Esophagus (tissue), 2 donors: Measurements from ENCODE around the gene TBCA. TPM values are rescaled to one million over a fixed set of nuclear protein-coding genes. Genes with fewer than 3 reads are reported as not detected.

Experiments
- H3K27ac ChIP-seq, 2 donors: one replicate each; pipeline ENCODE4 v1.5.1; 2013; ENCODE audit warnings: low read depth in 2 of 2, mild to moderate bottlenecking in 2 of 2, inconsistent platforms in 1 of 2, low read length in 1 of 2, moderate library complexity in 1 of 2
- H3K27me3 ChIP-seq, 2 donors: one replicate each; pipeline ENCODE4 v1.6.1; 2013; ENCODE audit warnings: low read length in 2 of 2, control low read depth in 1 of 2, mild to moderate bottlenecking in 1 of 2; ENCODE audit not compliant: insufficient read depth in 2 of 2, control insufficient read depth in 1 of 2
- H3K36me3 ChIP-seq, 2 donors: one replicate each; pipeline ENCODE4 v1.6.1; 2013; ENCODE audit warnings: low read length in 1 of 2; ENCODE audit not compliant: control insufficient read depth in 2 of 2, insufficient read depth in 2 of 2
- H3K4me1 ChIP-seq, 2 donors: one replicate each; pipeline ENCODE4 v1.6.1; 2013; ENCODE audit warnings: low read length in 1 of 2; ENCODE audit not compliant: control insufficient read depth in 2 of 2, insufficient read depth in 2 of 2
- H3K4me3 ChIP-seq, 2 donors: one replicate each; pipeline ENCODE4 v1.5.1; 2013; ENCODE audit warnings: low read length in 2 of 2, mild to moderate bottlenecking in 2 of 2, low read depth in 1 of 2, moderate library complexity in 1 of 2
- H3K9me3 ChIP-seq, 2 donors: one replicate each; pipeline ENCODE4 v1.6.1; 2013; ENCODE audit warnings: mild to moderate bottlenecking in 2 of 2, low read depth in 1 of 2, low read length in 1 of 2, moderate library complexity in 1 of 2; ENCODE audit not compliant: control insufficient read depth in 2 of 2, insufficient read depth in 1 of 2
- WGBS, 2 donors: extraction: QIAGEN DNeasy Blood & Tissue Kit; methylation state at CpG; one replicate each; pipeline ENCODE4 v1.1.7; 2013; 5-methylcytosine and 5-hydroxymethylcytosine counted together
- polyA plus RNA-seq, 2 donors: library from polyadenylated mRNA; stranded (reverse); fragments of 200-250 nt; gene quantifications; one replicate each; pipeline ENCODE4 v1.2.3, GENCODE V29; 2013
- donor health status: healthy with polysubstance abuse.
- donor health status: Bipolar disorder and iron deficiency.

The TBCA gene
- polyA plus RNA-seq, 2 donors: 174 to 176 TPM

- H3K27me3 ChIP-seq: no peaks in the 10 kb centered on the region
- WGBS, 2 donors: 95 to 100% methylated on average over 1 of the region's 1 CpG
- H3K4me3 ChIP-seq: no peak overlapping the region
- H3K36me3 ChIP-seq: peaks cover 0 to 2% of the 10 kb centered on the region in 2 donors
- H3K9me3 ChIP-seq: no peaks in the 10 kb centered on the region
- H3K27ac ChIP-seq: no peak overlapping the region
- no peaks in the 10 kb centered on the region for H3K4me1 ChIP-seq
Observed at GRCh38 chr5:77696120-77696519, 80.0 kb downstream of the TBCA start.

DNA sequence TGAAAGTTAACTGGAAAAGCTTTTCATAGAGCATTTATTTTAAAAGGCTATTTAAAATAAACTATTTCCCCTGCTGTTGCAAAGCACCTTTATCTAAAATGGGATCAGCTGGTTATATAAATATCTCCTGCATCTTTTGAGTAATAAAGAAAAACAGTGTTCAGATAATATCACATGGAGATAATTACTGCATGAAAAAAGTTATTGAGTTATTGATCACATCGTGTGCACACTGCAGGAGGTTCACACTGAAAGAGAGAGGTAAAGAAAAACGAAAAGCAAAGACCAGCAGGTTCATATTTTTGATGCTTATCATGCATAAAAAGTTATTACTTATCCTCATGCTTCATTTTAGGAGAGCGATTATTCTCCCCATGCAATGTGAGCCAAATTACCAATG, 82.2 kb downstream of the TBCA start:
- peaks cover 0 to 2% of the 10 kb centered on the region in 2 donors for H3K36me3 ChIP-seq
- no peak overlapping the region for H3K27ac ChIP-seq
- H3K27me3 ChIP-seq: no peaks in the 10 kb centered on the region
- no peak overlapping the region for H3K4me3 ChIP-seq
- 89 to 96% methylated on average over 3 of the region's 3 CpGs for WGBS, 2 donors
- H3K9me3 ChIP-seq: no peaks in the 10 kb centered on the region
- H3K4me1 ChIP-seq: no peaks in the 10 kb centered on the region

DNA sequence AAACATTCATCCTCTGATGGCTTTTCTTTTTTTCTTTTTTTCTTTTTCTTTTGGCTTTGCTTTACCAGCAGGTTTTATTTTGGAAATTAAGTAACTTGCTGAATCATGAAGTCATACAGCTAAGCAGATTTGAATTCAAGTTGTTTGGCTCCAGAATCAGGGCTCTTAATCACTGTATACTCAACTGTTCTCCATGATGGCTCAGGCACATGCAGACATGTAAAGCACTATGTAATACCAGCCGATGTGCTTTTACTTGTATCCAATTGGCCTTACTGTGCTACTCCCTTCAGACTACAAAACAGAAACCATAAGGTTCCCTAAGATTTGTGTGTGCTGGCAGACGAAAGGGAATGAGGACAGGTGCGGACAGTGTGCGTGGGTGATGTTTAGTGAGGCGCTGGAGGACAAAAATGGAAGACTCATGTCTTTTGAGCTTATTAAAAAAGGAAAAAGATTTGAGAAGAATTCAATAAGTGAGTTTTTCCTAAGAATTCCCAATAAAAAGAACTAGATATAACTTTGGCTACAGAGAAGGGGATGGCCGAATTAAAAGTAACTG, 92.9 kb downstream of the TBCA start:
- no peak overlapping the region for H3K27ac ChIP-seq
- no peak overlapping the region for H3K4me3 ChIP-seq
- no peaks in the 10 kb centered on the region for H3K27me3 ChIP-seq
- 92 to 93% methylated on average over 6 of the region's 6 CpGs for WGBS, 2 donors
- H3K4me1 ChIP-seq: no peaks in the 10 kb centered on the region
- H3K9me3 ChIP-seq: no peaks in the 10 kb centered on the region
- H3K36me3 ChIP-seq: no peaks in the 10 kb centered on the region

DNA sequence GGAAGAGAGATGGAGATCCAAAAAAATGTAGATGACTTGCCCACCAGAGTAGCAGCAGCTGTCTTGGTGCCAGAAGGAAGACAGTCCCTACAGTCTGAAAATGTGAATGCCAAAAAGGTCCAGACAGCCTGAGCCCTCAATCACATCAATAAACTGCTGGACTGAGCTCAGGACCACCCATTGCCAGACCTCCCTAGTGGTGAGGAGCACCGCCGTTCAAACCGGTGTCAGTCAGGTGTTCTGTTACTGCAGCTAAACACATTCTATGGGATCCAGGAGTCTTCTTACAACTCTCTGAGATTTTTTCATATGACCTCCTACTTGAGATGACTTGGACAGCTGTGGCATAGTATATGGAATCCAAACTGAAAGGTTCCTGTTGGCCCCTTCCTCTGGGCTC, 105.6 kb downstream of the TBCA start:
- Histone ChIP-seq H3K36me3 (no peaks in the 10 kb centered on the region), H3K27me3 (peaks cover 0 to 3% of the 10 kb centered on the region in 2 donors), H3K9me3 (peaks cover 0 to 2% of the 10 kb centered on the region in 2 donors), H3K27ac (no peak overlapping the region), H3K4me3 (no peak overlapping the region), H3K4me1 (no peaks in the 10 kb centered on the region)
- WGBS, 2 donors: 63 to 67% methylated on average over 3 of the region's 3 CpGs

DNA sequence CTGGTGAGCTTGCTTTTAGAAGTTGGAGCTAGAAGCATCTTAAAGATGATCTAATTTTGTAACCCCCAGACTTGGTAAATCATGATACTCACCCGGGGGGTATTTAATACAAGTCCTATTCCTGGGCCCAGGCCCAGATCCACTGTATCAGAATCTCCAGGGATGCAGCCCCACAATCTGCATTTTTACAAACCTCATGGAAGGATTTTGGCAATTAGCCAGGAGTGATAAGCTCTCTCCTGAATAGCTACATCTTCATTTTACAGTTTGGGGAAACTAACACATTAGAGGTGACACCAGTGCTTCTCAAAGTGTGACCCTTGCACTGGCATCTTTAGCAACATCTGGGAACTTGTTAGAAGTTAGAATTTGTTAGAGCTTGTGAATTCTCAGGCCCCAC, 106.5 kb downstream of the TBCA start:
- Histone ChIP-seq H3K4me3 (no peak overlapping the region), H3K27ac (no peak overlapping the region), H3K9me3 (peaks cover 0 to 2% of the 10 kb centered on the region in 2 donors), H3K4me1 (no peaks in the 10 kb centered on the region), H3K36me3 (no peaks in the 10 kb centered on the region), H3K27me3 (peaks cover 0 to 3% of the 10 kb centered on the region in 2 donors)
- 69 to 90% methylated on average over 1 of the region's 1 CpG for WGBS, 2 donors

- peaks cover 0 to 3% of the 10 kb centered on the region in 2 donors for H3K9me3 ChIP-seq
- WGBS, 2 donors: 70 to 74% methylated on average over 7 of the region's 7 CpGs
- no peaks in the 10 kb centered on the region for H3K36me3 ChIP-seq
- H3K27me3 ChIP-seq: peaks cover 2 to 7% of the 10 kb centered on the region in 2 donors
- no peak overlapping the region for H3K4me3 ChIP-seq
- H3K27ac ChIP-seq: no peak overlapping the region
- H3K4me1 ChIP-seq: no peaks in the 10 kb centered on the region
Observed at GRCh38 chr5:77663090-77663863, 112.9 kb downstream of the TBCA start.

DNA sequence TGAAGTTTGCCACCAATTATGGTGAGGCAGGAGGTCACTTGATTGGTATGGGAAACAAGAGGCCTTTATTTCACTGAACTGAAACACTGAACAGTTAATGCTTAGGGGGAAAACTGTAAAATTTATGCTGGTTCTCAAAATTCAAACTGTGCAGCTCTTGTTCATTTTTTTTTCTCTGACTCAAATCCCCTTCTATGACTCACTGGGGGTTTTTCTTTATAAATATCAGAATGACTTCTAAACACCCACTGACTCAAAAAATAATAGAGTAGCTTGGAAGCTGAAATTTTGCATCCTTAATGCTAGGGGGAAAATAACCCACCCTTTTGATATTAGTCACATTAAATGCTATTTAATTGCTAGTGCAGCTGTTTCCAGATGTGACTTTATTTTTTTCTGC, 113.5 kb downstream of the TBCA start:
- no peak overlapping the region for H3K4me3 ChIP-seq

DNA sequence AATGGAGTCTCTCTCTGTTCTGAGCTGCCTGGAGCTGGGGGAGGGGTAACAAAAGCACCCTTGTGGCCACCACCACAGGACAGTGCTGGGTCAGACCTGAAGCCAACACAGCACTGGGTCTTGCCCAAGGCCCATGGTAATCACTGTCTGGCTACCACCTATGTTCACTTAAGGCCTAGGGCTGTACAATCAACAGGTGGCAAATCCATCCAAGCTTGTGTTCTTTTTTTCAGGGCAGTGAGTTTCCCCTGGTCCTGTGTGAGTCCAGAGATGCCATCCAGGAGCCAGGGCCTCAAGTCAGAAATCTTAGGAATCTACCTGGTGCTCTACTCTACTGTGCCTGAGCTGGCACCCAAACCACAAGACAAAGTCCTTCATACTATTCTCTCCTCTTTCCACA, 117.5 kb downstream of the TBCA start:
- no peak overlapping the region for H3K4me3 ChIP-seq
- no peak overlapping the region for H3K27ac ChIP-seq
- peaks cover 0 to 3% of the 10 kb centered on the region in 2 donors for H3K9me3 ChIP-seq
- H3K36me3 ChIP-seq: no peaks in the 10 kb centered on the region
- no peaks in the 10 kb centered on the region for H3K4me1 ChIP-seq
- peaks cover 2 to 8% of the 10 kb centered on the region in 2 donors for H3K27me3 ChIP-seq

More for the DNA sequence above, 113.5 kb downstream of the TBCA start:
- H3K27ac ChIP-seq: no peak overlapping the region
- no peaks in the 10 kb centered on the region for H3K36me3 ChIP-seq
- H3K4me1 ChIP-seq: no peaks in the 10 kb centered on the region
- H3K9me3 ChIP-seq: peaks cover 0 to 3% of the 10 kb centered on the region in 2 donors
- peaks cover 2 to 8% of the 10 kb centered on the region in 2 donors for H3K27me3 ChIP-seq

DNA sequence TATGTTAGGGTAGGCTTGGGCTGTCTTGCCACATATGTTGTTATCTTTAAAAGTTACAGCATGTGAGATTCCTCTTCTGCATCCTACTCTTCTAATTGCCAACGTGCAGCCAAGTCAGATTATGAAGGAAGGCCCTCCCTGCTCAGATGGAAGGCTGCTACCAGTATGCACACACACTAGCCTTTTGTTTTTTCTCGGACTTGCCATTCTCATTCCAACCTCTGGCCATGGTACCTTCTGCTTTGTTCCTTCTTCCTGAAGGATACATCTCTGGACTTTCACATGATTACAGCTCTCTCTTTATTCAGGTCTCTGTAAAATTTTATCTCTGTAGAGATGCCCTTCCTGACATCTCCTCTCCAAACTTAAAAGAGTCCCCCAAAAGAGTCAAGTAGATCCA, 124.8 kb downstream of the TBCA start:
- Histone ChIP-seq H3K27me3 (peaks cover 1 to 4% of the 10 kb centered on the region in 2 donors), H3K36me3 (no peaks in the 10 kb centered on the region), H3K27ac (no peak overlapping the region), H3K9me3 (no peaks in the 10 kb centered on the region), H3K4me3 (no peak overlapping the region), H3K4me1 (no peaks in the 10 kb centered on the region)
- 38 to 39% methylated on average over 2 of the region's 2 CpGs for WGBS, 2 donors

DNA sequence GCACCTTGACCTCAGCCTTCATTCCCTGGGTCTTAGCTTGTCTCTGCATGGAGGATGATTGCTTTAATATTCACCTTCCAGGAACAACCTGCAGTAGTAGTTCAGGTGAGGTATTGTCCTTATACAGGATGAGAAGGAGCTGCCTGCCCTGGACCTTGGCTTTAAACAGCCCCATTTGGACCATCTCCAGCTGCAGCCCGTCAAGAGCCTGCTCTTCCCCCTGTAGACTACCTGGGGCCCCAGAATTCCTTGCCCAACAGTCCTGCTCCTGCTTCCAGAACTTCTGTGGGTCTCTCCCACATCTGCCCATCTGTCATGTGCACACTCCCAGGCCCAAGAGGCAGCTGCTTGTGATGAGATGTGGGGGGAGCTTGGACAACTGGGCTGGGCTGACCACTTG, 125.5 kb downstream of the TBCA start:
- H3K36me3 ChIP-seq: no peaks in the 10 kb centered on the region
- H3K27me3 ChIP-seq: peaks cover 4 to 7% of the 10 kb centered on the region in 2 donors
- no peak overlapping the region for H3K4me3 ChIP-seq
- no peak overlapping the region for H3K27ac ChIP-seq
- 36 to 43% methylated on average over 1 of the region's 1 CpG for WGBS, 2 donors
- H3K4me1 ChIP-seq: no peaks in the 10 kb centered on the region
- H3K9me3 ChIP-seq: no peaks in the 10 kb centered on the region
